T1000 (cell line): Measurements from ENCODE around the gene ATP12A.

Source experiments
- DNase-seq: peaks from one replicate; lab custom pipeline; 2025; ENCODE audit warnings: mixed read lengths; lab: John Stamatoyannopoulos, UW

ATP12A gene

DNA sequence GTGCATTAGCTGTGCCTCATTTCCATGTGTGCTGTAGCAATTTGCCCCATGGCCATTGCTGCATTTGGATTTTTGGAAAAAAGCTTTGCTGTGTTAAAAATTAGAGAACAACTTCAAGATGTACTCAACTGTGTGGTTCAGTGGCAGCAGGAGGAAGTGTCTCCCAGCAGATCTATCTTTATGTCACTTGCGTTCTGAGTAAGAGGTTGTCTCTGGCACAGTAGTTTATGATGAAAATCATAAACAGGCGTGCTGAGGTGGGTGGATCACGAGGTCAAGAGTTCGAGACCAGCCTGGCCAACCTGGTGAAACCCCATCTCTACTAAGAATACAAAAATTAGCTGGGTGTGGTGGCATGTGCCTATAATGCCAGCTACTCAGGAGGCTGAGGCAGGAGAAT is 54.7 kb downstream of the ATP12A start:
- no peak for DNase-seq

DNA sequence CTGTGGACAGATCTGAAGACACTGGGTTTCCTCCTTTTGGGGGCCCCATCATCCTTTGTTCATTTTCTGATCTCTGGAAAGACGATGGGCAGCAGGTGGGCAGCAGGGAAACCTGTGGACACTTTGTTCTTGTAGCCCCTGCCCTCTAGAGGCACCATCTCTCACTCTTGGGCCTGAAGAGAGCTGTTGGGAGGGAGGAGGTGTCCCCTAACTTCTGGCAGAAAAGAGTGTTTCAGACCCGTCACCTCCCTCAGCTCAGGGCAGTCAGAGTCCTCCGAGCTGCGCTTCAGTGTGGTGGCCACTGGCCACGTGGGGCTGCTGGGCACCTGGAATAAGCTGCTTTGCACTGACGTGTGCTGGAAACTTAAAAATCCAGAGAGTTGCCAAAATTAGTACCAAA is 56.8 kb downstream of the ATP12A start:
- DNase-seq: no peak

DNA sequence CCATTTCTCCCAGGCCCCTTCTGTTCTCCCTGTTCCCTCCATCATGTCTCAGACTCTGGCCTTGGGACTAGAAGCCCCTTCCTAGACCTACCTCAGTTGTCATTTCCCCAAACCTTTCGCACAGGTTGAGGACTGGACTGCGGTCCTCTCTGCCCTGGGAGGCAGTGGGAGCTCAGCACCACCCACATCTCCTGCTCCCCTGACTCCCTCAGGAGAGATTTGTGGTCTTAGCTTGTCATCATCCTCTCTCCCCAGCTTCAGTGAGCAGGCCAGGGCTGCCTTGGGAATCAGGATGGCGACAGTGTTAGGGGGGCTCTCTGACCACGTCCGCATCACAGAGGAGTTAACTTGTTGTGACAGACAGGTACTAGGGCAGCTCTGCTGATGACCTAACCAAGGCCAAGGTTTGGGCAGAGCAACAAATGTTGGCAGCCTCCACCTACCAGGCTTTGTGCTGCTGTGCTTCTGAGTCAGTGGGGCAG is 58.2 kb downstream of the ATP12A start:
- DNase-seq: no peak

DNA sequence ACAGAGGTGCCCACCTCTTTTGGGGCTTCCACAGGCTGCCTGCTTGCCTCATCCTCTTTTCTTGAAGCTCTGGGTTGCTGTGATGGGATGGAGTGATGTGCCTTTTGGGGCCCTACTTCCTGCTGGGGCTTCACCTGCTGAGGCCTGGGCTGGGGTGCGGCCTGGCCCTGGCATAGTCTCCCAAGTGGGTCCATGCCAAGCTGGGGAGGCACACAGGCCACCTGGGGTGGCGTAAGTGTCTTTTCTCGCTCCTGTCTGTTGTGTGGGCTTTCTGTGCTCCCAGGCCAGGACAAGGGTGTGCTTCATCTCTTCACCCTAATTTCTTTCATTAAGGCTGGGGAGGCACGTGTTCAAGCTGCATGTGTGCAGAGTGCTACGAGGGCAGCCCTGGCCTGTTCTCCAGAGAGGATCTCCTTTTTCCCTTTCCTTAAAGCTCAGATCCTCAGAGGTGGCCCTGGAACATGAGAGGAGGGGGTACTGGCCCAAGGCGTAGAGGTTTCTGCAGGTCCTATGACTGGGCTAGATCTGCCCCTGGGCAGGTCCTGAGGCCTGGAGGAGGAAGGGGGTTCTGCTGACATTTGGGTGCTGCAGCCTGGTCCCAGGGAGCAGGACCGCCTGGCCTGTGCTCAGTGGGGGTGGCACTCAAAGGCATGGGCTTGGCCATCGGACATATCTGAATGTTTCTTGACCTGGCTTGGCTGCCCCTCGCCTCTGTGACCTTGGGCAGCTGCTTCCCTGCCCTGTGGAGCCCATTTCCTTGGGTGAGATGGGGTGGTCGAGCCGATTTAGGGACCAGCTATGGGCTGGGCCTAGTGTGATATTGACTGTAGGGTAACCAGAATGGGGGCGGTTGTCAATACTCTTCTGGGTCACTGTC is 60.0 kb downstream of the ATP12A start:
- DNase-seq: no peak

DNA sequence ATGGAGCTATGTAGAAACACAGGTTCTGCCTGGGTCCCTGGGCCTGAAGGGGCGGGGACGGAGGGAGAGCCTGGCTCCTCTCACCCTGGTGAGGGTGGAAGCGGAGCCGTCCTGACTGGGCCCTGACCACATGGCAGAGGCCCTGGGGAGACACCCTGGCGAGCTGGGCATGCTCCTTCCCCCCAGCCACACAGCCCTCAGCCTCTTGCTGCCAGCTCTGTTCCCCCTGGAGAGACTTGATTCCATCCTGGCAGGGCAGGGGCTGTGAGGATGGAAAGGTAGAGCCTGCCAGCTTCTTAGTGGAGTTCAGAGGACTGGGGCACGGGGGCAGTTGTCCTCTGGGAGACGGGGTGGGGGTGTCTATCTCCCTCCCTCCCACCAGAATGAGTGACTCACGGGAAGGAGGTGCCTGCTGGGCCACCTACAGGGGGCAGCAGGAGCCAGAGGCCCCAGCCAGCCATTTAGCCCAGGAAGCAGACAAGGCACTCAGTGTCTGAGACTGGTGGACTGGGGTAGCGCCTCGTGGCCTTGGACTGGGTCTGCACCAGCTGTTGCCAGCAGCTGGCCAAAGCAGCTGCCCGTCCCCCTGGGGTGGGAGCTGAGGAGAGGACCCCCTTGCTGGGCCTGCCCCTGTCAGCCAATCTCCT is 60.9 kb downstream of the ATP12A start:
- no peak for DNase-seq

DNA sequence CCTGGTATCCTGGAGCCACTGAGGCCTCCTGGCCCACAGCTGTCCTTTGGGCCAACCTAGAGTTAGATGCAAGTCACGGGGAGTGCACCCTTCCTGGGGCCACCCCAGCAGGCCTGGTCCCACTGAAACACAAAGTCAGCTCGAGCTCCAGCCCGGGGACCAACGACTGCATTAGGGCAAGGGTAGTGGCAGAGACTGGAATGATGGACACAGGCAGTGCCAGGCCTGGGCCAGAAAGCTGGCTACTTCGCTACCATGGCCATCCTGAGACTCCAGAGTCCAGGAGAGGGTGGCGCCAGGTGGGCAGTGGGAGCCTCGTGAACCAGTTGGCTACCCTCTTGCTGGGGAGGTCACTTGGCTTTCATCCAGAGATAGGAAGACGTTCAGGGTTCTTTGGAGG is 61.6 kb downstream of the ATP12A start:
- DNase-seq: no peak

DNA sequence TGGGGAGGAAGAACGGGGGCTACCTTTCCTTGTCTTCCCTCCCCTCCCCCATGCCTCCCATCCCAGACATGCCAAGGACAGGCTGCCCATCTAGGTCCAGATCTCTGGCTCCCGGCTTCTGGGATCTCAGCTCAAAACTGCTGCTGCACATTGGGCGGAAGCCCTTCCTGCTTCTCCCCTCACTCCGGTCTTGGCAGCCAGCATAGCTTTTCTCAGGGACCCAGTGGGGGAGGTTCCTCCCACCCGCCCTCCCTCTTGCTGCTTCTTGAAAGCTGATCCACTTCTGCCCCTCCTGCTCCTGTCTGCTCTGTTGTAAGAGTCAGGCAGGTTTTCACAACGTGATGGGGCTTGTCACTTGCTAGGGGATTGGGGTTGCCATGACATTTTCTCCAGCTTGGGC is 62.1 kb downstream of the ATP12A start:
- DNase-seq: no peak

DNA sequence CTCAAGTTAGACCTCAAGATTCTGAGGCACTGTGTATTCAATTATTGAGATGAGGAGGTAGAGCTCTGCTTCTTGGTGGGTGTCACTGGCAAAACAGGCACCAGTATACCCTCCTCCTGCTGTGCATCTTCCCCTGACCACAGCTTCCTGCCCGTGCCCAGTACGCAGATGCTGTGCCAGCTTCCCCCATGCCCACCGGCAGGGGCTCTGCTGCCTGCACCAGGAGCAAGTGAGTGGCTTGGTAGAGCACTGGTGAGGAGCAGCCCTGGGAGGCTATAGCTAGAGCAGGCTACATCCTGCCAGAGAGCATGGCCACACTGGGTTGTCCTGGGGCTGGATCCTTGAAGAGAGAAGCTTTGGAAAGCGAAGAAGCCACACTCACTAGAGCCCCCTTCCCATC is 62.8 kb downstream of the ATP12A start:
- no peak for DNase-seq

DNA sequence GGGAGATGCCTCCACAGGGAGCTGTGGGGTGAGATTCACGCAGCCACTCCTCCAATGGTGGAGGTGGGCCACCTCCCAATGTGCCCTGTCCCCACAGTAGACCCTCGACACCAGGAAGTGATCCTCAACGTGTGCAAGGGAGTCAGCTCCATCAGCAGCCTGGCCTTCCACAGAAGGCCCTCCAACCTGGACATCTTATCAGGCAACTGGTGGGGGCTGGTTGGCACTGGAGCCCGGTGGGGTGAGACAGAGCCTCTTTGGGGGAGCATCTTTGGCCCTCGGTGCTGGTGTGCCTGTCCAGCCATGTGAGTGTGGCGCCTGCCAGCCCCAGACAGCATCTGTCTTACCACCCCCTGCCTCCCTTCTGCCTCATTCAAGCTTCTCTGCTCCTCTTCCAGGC is 64.0 kb downstream of the ATP12A start:
- no peak for DNase-seq

DNA sequence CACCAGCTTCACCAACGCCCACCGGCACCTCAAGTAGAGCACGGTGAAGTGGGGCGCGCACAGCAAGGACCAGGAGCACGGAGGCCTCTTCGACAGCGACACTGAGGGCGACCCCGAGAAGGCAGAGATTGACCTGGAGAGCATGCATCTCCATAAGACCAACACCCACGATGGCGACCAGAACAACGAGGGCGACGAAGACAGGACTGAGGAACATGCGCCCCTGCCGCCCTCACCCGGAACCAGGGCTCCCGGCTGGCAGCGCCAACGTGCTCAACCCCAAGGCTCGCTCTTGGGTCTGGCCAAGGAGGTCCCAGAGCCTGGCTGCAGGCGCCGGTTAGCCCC is 65.3 kb downstream of the ATP12A start:
- DNase-seq: no peak

DNA sequence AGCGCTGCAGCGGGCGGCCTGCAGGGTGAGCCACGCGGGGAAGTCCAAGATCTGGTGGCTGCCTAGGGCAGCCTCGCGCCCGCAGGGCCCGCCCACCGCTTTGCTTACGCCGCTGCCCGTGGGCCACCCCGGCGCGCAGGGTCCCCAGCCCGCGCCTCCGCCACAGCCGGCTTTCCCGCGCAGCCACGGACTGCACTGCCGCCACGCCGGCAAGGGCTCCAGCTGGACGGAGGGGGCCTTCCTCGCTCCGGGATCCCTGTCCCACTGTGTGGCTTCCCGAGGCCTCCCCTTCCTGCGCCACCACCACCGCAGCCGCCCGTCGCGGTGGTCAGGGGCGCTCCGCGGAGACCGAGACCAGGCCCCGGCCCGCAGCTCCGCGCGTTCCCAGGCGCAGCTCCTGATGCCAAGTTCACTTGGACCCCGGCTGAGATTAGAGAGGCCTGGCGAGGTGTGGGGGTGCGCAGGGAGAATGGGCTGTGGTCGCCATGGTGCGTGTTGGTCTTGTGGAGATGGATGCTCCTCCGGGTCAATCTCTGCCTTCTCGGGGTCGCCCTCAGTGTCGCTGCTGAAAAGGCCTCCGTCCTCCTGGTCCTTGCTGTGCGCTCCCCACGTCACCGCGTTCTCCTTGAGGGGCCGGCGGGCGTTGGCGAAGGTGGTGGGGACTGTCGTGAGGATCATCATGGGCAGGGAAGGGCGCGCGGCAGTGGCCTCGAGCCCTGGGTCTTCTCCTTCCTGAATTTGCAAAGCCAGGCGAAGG is 65.8 kb downstream of the ATP12A start:
- no peak for DNase-seq

DNA sequence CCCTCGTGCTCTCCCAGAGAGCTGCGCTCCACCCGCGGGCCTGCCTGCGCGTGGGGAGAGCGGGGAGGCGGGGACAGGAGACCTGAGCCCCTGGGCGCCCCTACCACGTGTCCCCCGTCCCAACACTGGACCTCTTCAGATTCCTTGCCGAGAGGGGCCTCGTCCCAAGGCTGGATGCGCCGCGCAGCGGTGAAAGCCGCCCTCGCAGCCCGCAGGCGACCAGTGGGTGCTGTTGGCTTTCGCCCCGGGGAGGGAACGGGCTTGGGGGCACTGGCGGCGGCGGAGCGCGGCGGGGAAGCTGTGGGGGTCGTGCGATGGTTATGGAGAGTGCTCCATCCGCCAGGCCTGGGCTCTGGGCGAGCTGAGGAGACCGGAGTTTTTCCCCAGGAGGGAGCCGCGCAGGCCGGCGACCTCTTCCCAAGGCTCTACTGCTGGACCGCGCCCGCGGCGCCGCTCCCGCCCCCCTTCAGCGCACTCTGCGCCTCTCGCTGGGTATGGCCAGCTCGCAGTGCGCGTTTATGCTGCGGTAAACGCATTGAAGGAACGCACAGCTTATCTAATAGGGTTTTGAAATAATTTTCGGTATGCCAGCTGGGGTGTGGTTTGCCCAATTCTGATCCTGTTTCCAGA is 66.5 kb downstream of the ATP12A start:
- no peak for DNase-seq

DNA sequence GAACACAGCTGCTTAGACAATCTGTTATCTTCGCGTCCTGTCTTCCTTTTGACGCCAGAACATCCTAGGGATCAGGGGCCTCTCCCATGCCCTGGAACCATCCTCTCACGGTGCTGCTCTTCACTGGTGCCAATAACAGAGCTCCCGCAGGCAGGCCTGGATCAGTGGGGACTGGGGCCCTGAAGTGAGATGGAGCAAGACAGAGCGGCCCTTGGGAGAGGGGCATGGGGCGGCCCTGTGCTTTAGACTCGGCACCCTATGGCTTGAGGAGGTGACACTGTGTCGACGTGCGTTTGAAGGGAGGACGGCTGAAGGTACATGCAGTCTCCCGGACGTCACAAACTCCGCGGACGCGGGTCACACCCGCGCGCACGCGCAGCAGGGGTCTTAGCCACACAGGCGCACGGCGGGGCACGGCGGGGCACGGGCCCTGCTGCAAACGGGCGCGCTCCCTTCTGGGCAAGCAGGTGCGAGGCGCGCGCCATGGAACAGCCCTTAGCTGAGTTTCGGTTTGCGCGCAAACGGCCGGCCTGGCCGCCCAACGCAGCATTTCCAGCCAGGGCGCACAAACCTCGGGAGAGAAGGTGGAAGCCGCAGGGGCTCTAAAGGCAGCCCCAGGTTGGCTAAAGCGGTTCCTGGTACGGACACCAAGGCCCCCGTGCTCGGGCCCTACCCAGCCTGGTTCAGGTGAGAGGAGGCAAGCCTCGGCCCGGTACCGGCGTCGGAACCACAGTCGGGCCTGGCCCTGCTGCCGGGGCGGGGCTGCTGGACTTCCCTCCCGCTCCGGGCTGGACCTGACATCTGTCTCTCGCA is 67.2 kb downstream of the ATP12A start:
- DNase-seq: no peak

DNA sequence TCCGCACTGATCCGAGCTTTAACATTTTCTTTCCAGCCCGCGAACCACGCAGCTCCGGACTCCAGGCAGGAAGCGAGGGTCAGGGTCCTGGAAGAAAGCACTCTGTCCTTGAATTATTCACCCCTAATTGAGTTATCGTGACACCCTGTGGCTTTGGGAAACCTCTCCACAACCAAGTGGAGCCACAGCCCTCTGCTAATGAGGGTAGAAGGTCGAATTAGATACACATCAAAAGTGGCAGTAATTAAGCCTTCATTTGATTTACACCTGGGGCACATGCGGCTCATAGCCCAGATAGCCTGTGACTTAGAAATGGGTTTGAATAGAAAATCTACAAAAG is 67.8 kb downstream of the ATP12A start:
- DNase-seq: no peak

DNA sequence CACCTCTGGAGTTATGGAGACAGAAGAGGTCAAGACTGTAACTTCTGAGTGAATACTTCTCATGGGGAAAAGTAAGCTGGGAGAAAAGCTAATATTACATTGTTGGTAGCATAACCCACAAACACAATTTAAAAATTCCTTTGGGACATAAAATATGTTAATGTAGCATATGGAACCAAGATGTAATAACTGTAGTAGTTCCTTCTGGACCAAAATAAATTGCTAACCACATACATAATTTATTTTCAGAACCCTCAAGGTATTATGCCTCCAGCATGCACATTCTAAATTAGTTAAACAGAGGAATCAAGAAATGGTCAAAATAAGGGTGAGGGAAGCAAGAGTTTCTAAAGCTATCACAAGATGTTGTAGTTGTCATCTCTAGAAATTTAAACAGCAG is 79.0 kb downstream of the ATP12A start:
- DNase-seq: no peak
